Mammary epithelial cell (primary cell): ENCODE measurements around the gene OR6K2.
"Not testable (repeated sequence)": the region's sequence is repeated elsewhere in the genome, so short reads cannot be mapped to it uniquely, and the experiment has no call there.

Source experiments
- EZH2 ChIP-seq: IDR thresholded peaks from 2 replicates; pipeline ENCODE4 v1.6.1; 2012; ENCODE audit warnings: low read length, inconsistent platforms, borderline replicate concordance
- TF ChIP-seq, protein P1 (sequence below), 2 donors: IDR thresholded peaks in 1 of 2; conservative IDR thresholded peaks in 1 of 2; 2 replicates each; pipeline ENCODE4 v1.5.1; 2011 to 2012; ENCODE audit warnings: inconsistent platforms in 2 of 2, low read length in 2 of 2, mild to moderate bottlenecking in 2 of 2, control low read depth in 1 of 2, low read depth in 1 of 2; ENCODE audit not compliant: insufficient read depth in 1 of 2; ENCODE audit errors: extremely low read depth in 1 of 2

- TF ChIP-seq, protein P1, sequence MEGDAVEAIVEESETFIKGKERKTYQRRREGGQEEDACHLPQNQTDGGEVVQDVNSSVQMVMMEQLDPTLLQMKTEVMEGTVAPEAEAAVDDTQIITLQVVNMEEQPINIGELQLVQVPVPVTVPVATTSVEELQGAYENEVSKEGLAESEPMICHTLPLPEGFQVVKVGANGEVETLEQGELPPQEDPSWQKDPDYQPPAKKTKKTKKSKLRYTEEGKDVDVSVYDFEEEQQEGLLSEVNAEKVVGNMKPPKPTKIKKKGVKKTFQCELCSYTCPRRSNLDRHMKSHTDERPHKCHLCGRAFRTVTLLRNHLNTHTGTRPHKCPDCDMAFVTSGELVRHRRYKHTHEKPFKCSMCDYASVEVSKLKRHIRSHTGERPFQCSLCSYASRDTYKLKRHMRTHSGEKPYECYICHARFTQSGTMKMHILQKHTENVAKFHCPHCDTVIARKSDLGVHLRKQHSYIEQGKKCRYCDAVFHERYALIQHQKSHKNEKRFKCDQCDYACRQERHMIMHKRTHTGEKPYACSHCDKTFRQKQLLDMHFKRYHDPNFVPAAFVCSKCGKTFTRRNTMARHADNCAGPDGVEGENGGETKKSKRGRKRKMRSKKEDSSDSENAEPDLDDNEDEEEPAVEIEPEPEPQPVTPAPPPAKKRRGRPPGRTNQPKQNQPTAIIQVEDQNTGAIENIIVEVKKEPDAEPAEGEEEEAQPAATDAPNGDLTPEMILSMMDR (conservative IDR thresholded peaks at IDR 0.05 in 1 of 2, IDR thresholded peaks at IDR 0.05 in 1 of 2; ENCODE audit: extremely low read depth in 1 of 2, insufficient read depth in 1 of 2, low read depth in 1 of 2, low read length in 2 of 2), result not testable (repeated sequence)
- TF ChIP-seq EZH2, result not testable (repeated sequence)
Measured at GRCh38 chr1:158691149-158691548, 9.3 kb downstream of the OR6K2 start.
